Endodermal cell (in vitro differentiated cells): ENCODE results near the gene SLC25A21. TPM values are rescaled to one million over a fixed set of nuclear protein-coding genes. Genes with fewer than 3 reads are reported as not detected.

ENCODE experiments used
- DNase-seq: peaks from one replicate; pipeline ENCODE4 v3.0.0-alpha.2; 2017
- H3K27ac ChIP-seq: 2 replicates; pipeline ENCODE4 v1.5.1; 2013; ENCODE audit warnings: mild to moderate bottlenecking, low read depth, low read length, moderate library complexity
- H3K27me3 ChIP-seq: 2 replicates; pipeline ENCODE4 v1.6.1; 2013; ENCODE audit warnings: mild to moderate bottlenecking, low read length, moderate library complexity; ENCODE audit not compliant: insufficient read depth, control insufficient read depth, poor library complexity, severe bottlenecking
- H3K36me3 ChIP-seq: 2 replicates; pipeline ENCODE4 v1.7.0; 2013; ENCODE audit warnings: mild to moderate bottlenecking, low read length, moderate library complexity; ENCODE audit not compliant: control insufficient read depth, insufficient read depth
- H3K4me1 ChIP-seq: one replicate; pipeline ENCODE4 v1.7.0; 2013; ENCODE audit warnings: low read length; ENCODE audit not compliant: control insufficient read depth, insufficient read depth
- H3K4me3 ChIP-seq: 2 replicates; pipeline ENCODE4 v1.5.1; 2013; ENCODE audit warnings: mild to moderate bottlenecking, low read length, moderate library complexity
- H3K9ac ChIP-seq: 2 replicates; pipeline ENCODE4 v1.6.1; 2013; ENCODE audit warnings: mild to moderate bottlenecking, low read length, moderate library complexity; ENCODE audit not compliant: poor library complexity, severe bottlenecking; ENCODE audit errors: extremely low read depth
- H3K9me3 ChIP-seq: 2 replicates; pipeline ENCODE4 v1.6.1; 2013; ENCODE audit warnings: mild to moderate bottlenecking, low read length, moderate library complexity; ENCODE audit not compliant: control insufficient read depth
- H3K27ac Mint-ChIP-seq: 2 replicates; pipeline ENCODE4 v1.8.0; 2020; ENCODE audit warnings: mixed read lengths
- H3K27me3 Mint-ChIP-seq: 2 replicates; pipeline ENCODE4 v1.8.0; 2021; ENCODE audit warnings: mild to moderate bottlenecking, mixed read lengths; ENCODE audit not compliant: insufficient read depth
- H3K36me3 Mint-ChIP-seq: 2 replicates; pipeline ENCODE4 v1.8.0; 2020; ENCODE audit warnings: low read depth, mixed read lengths
- H3K4me1 Mint-ChIP-seq: 2 replicates; pipeline ENCODE4 v1.8.0; 2020; ENCODE audit warnings: mixed read lengths
- H3K4me3 Mint-ChIP-seq: 2 replicates; pipeline ENCODE4 v1.8.0; 2020; ENCODE audit warnings: mild to moderate bottlenecking, moderate library complexity, mixed read lengths
- H3K9me3 Mint-ChIP-seq: 2 replicates; pipeline ENCODE4 v1.8.0; 2020; ENCODE audit warnings: mild to moderate bottlenecking, mixed read lengths
- WGBS, 2 experiments: methylation state at CpG; one replicate each; pipeline versions ENCODE4 v1.1.5 to v1.1.7; 2013; ENCODE audit warnings: missing lambda C conversion rate in 2 of 2, mixed read lengths in 1 of 2; ENCODE audit not compliant: insufficient coverage in 1 of 2, insufficient read length in 1 of 2; 5-methylcytosine and 5-hydroxymethylcytosine counted together
- total RNA-seq, 2 donors: library from RNA; stranded (reverse); fragmentation: NEBNext Ultra II Directional in 1 of 2; extraction: Animal tissue kit (Norgen Biotek cat#: 25700) in 1 of 2; gene quantifications; 2 replicates in 1 of 2; 3 replicates in 1 of 2; pipeline ENCODE4 v1.2.1, GENCODE V29; 2021
- TF ChIP-seq, protein P1 (sequence below): fragments of 200-600 bp; sonication (generic); conservative IDR thresholded peaks from 2 replicates; pipeline ENCODE4 v1.5.0; 2021; ENCODE audit warnings: antibody characterized with exemption, mild to moderate bottlenecking

SLC25A21 gene
- total RNA-seq, 2 donors from 2014 or later: 1.9 TPM

DNA sequence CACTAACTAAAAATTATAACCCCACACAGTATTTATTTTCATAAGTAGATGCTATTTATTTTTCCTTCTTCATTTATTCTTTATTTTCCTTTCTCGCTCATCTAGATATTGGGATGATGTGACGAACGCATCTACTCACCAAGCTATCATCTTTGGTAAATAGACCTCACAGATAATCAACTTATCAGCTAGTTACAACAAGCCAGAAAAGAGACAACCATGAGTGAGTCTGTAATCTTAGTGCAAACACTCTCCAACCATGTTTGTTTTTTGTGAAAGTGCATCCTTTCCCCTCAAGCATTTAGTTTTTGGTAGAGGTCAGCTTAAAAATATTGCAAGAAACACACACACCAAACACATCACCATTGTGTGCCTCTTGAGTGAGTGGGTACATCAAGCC is 84.9 kb downstream of the SLC25A21 start:
- Histone ChIP-seq H3K9ac (no peak overlapping the region), H3K4me3 (no peak overlapping the region), H3K27ac (no peak overlapping the region), H3K36me3 (no peaks in the 10 kb centered on the region), H3K9me3 (no peaks in the 10 kb centered on the region), H3K4me1 (no peaks in the 10 kb centered on the region), H3K27me3 (peaks cover 19% of the 10 kb centered on the region)
- peaks cover 4% of the 10 kb centered on the region for H3K4me1 Mint-ChIP-seq
- H3K27ac Mint-ChIP-seq: no peak overlapping the region
- WGBS, 2 experiments: 82% methylated on average over 3 of the region's 3 CpGs; no CpG with 5 or more reads in 1 of the 2 experiments
- TF ChIP-seq, protein P1, sequence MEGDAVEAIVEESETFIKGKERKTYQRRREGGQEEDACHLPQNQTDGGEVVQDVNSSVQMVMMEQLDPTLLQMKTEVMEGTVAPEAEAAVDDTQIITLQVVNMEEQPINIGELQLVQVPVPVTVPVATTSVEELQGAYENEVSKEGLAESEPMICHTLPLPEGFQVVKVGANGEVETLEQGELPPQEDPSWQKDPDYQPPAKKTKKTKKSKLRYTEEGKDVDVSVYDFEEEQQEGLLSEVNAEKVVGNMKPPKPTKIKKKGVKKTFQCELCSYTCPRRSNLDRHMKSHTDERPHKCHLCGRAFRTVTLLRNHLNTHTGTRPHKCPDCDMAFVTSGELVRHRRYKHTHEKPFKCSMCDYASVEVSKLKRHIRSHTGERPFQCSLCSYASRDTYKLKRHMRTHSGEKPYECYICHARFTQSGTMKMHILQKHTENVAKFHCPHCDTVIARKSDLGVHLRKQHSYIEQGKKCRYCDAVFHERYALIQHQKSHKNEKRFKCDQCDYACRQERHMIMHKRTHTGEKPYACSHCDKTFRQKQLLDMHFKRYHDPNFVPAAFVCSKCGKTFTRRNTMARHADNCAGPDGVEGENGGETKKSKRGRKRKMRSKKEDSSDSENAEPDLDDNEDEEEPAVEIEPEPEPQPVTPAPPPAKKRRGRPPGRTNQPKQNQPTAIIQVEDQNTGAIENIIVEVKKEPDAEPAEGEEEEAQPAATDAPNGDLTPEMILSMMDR: no peak
- no peaks in the 10 kb centered on the region for H3K27me3 Mint-ChIP-seq
- no peak for DNase-seq
- no peaks in the 10 kb centered on the region for H3K9me3 Mint-ChIP-seq
- H3K36me3 Mint-ChIP-seq: no peaks in the 10 kb centered on the region
- no peak overlapping the region for H3K4me3 Mint-ChIP-seq

DNA sequence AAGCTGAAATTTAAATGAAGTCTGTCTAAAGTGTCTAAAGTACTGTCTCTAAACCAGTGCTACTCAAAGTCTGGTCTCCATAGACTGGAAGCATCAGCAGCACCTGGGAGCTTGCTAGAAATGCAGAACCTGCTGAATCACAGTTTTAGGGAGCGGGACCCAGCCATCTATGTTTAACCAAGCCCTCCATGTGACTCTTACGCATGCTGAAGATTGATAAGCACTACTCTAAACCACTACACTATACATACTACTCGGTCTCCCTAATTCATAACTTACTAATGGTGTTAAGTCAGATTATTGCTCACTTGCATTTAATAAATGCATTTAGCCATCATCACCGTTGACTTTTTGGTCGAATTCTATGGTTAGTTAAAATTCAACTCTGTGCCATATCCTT is 88.8 kb downstream of the SLC25A21 start:
- H3K27me3 Mint-ChIP-seq: no peaks in the 10 kb centered on the region

DNA sequence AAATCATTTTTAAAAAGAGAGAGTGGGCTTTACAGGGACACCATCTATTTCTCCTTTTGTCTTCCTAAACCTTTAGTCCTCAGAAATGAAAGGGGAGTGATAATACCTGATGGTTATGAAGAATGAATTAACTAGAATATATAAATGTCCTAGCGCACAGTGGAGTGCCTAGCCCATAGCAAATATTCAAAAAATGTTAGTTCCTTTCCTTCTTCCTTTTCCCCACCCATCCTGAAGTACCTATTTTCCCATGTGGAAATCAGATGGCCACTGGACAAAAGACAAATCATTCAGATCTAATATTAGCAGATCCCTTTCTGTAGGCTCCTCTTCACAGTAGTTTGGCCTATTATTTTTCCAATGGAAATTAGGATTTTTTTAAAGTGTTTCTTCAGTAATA is 90.0 kb downstream of the SLC25A21 start:
- Mint-ChIP-seq H3K4me3 (no peak overlapping the region), H3K36me3 (no peaks in the 10 kb centered on the region), H3K27me3 (no peaks in the 10 kb centered on the region), H3K9me3 (no peaks in the 10 kb centered on the region), H3K27ac (no peak overlapping the region), H3K4me1 (peaks cover 4% of the 10 kb centered on the region)
- no peaks in the 10 kb centered on the region for H3K36me3 ChIP-seq
- H3K4me3 ChIP-seq: no peak overlapping the region
- H3K9me3 ChIP-seq: no peaks in the 10 kb centered on the region
- WGBS, 2 experiments: 0% methylated on average over 1 of the region's 1 CpG; no CpG with 5 or more reads in 1 of the 2 experiments
- TF ChIP-seq, protein P1: no peak
- no peaks in the 10 kb centered on the region for H3K4me1 ChIP-seq
- peaks cover 11% of the 10 kb centered on the region for H3K27me3 ChIP-seq
- no peak overlapping the region for H3K27ac ChIP-seq
- no peak overlapping the region for H3K9ac ChIP-seq
- no peak for DNase-seq

More for the DNA sequence above, 88.8 kb downstream of the SLC25A21 start:
- Mint-ChIP-seq H3K27ac (no peak overlapping the region), H3K36me3 (no peaks in the 10 kb centered on the region), H3K4me1 (peaks cover 8% of the 10 kb centered on the region), H3K4me3 (no peak overlapping the region), H3K9me3 (no peaks in the 10 kb centered on the region)
- no peak for DNase-seq
- Histone ChIP-seq H3K4me3 (no peak overlapping the region), H3K36me3 (no peaks in the 10 kb centered on the region), H3K9ac (no peak overlapping the region), H3K27ac (no peak overlapping the region), H3K27me3 (peaks cover 17% of the 10 kb centered on the region), H3K9me3 (no peaks in the 10 kb centered on the region), H3K4me1 (no peaks in the 10 kb centered on the region)
- TF ChIP-seq, protein P1: no peak
- WGBS, 2 experiments: 74 to 77% methylated on average over 5 of the region's 5 CpGs
